Measurements from ENCODE around the gene EGLN1. TPM values are rescaled to one million over a fixed set of nuclear protein-coding genes. Genes with fewer than 3 reads are reported as not detected.

Gene EGLN1
- total RNA-seq, 4 donors from 2014 or later, result 42.5 to 67.5 (median 56.7) TPM

DNA sequence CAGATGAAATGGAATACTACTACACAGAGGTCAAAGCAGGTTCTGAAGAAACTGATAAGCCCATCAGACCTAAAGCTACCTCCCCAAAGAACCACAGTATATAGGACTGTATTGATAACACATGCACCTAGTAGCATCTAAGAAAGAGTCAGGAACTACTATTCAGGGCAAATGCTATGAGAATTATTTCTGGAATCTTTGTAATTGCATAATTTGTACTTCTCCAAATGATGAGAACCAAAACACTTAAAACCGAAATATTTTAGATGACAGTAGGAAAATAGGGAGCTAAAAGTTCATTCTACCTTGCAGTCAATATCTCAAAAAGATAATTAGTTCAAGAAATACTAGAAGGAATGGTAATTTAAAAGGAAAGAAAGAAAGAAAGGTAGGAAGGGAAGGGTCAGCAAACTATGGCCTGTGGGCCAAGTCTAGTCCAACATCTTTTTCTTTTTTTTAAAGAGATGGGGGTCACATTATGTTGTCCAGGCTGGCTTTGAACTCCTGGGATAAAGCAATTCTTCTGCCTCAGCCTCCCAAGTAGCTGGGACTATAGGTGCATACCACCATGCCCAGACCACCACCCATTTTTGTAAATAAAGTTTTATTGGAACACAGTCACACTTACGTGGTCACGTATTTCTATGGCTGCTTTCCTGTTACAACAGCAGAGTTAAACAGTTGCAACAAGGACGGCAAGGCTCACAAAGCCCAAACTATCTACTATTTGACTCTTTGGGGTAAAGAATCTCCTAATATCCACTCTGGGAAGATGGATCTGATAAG lies 24.0 kb downstream of the EGLN1 start:
- WGBS, 2 donors (ENCODE audit: low coverage in 1 of 2), result 67 to 89% methylated on average over 4 of the region's 4 CpGs
- Histone ChIP-seq H3K4me3 (no peak overlapping the region), H3K27ac (no peak overlapping the region), H3K27me3 (no peaks in the 10 kb centered on the region), H3K9me3 (no peaks in the 10 kb centered on the region), H3K4me1 (peaks cover 7 to 81% (median 12%) of the 10 kb centered on the region in 3 donors), H3K36me3 (no peaks in the 10 kb centered on the region)
- no peak for ATAC-seq
- TF ChIP-seq POLR2A (IDR thresholded peaks at IDR 0.05) (no peak), POLR2AphosphoS5 (IDR thresholded peaks at IDR 0.05) (no peak), EP300 (IDR thresholded peaks at IDR 0.05) (no peak)
- TF ChIP-seq, protein P1, sequence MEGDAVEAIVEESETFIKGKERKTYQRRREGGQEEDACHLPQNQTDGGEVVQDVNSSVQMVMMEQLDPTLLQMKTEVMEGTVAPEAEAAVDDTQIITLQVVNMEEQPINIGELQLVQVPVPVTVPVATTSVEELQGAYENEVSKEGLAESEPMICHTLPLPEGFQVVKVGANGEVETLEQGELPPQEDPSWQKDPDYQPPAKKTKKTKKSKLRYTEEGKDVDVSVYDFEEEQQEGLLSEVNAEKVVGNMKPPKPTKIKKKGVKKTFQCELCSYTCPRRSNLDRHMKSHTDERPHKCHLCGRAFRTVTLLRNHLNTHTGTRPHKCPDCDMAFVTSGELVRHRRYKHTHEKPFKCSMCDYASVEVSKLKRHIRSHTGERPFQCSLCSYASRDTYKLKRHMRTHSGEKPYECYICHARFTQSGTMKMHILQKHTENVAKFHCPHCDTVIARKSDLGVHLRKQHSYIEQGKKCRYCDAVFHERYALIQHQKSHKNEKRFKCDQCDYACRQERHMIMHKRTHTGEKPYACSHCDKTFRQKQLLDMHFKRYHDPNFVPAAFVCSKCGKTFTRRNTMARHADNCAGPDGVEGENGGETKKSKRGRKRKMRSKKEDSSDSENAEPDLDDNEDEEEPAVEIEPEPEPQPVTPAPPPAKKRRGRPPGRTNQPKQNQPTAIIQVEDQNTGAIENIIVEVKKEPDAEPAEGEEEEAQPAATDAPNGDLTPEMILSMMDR (IDR thresholded peaks at IDR 0.05), result no peak

DNA sequence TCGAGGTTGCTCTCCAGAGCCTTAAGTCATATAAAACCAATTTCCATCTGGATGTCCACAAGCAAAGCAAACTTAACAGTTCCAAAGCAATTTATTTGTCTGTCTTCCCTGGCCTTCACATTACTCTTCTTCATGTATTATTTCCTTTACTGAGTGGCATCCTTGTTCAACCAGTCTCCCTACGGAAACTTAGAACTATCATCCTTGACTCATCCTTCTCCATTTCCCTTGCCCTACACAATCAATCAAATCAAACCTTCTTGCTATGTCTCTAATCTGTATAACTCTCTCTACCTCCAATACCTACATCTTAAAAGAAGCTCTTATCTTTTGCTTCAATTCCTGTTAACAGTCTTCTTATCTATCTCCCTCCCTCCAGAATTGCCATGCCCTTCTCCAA lies 25.4 kb downstream of the EGLN1 start:
- 92% methylated on average over 2 of the region's 2 CpGs for WGBS, 2 donors (ENCODE audit: low coverage in 1 of 2)
- peak overlapping the region in 2 of 4 donors; percentile 54 to 69 for H3K27ac ChIP-seq
- H3K4me3 ChIP-seq, result no peak overlapping the region
- no peaks in the 10 kb centered on the region for H3K27me3 ChIP-seq
- ATAC-seq, result no peak
- TF ChIP-seq EP300 (IDR thresholded peaks at IDR 0.05) (no peak), POLR2AphosphoS5 (IDR thresholded peaks at IDR 0.05) (no peak), POLR2A (IDR thresholded peaks at IDR 0.05) (no peak)
- TF ChIP-seq, protein P1 (IDR thresholded peaks at IDR 0.05), result no peak
- H3K4me1 ChIP-seq, result peaks cover 7 to 86% (median 12%) of the 10 kb centered on the region in 3 donors
- no peaks in the 10 kb centered on the region for H3K36me3 ChIP-seq
- H3K9me3 ChIP-seq, result no peaks in the 10 kb centered on the region

- ATAC-seq, result no peak
- H3K4me1 ChIP-seq, result peaks cover 7 to 80% (median 12%) of the 10 kb centered on the region in 3 donors
Measured at GRCh38 chr1:231395998-231396390, 26.1 kb downstream of the EGLN1 start.

DNA sequence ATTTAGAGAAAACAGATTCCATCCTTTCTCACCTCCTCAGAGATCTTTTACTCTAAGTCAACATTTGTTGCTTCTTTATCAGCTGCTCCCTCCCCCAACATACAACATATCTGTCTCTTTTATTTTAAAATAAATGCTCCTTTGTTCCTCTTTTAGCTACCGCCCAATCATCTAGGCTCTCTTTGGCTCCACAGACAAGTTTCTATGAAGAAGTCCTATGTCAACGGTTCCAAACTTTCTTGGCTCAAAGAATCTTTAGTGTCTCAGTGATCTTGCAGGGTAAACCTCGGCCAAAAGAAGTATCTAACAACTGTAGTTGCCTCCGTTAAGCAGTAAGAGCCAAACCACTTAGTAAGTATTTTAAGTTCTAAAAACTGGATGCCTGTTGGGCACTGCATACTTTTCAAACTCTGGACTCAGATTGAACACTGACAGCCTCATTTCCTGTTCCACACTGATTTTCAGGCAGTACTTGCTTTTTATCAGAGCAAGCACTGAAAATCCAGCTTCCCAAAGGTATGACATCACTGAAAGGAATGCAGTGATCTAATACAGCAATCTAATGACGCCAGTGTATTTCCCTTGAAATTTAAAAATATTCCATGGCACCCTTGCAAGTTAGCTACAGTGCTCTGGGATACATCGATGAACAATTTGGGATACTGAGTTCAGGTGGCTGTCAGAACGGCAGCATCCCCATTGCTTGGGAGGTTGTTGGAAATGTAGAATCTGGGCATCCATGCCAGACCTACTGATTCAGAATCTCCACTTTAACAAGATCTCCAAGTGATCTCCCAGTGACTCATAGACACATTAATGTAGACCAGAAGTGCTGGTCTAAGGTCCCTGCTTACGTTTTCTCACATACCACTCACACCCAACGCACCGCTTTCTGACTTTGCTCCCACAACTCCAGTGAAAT lies 26.8 kb downstream of the EGLN1 start:
- Histone ChIP-seq H3K4me1 (peaks cover 7 to 75% (median 12%) of the 10 kb centered on the region in 3 donors), H3K36me3 (no peaks in the 10 kb centered on the region), H3K27me3 (no peaks in the 10 kb centered on the region), H3K27ac (peak overlapping the region; percentile 29 to 71 (median 62)), H3K4me3 (no peak overlapping the region), H3K9me3 (no peaks in the 10 kb centered on the region)
- ATAC-seq, result peak; percentile 91
- TF ChIP-seq, protein P1 (IDR thresholded peaks at IDR 0.05), result no peak
- TF ChIP-seq POLR2AphosphoS5 (IDR thresholded peaks at IDR 0.05) (peak; percentile 61), POLR2A (IDR thresholded peaks at IDR 0.05) (no peak), EP300 (IDR thresholded peaks at IDR 0.05) (no peak)
- WGBS, 2 donors (ENCODE audit: low coverage in 1 of 2), result 14 to 33% methylated on average over 9 to 10 of the region's 10 CpGs

More at GRCh38 chr1:231395998-231396390, 26.1 kb downstream of the EGLN1 start:
- Histone ChIP-seq H3K27me3 (no peaks in the 10 kb centered on the region), H3K9me3 (no peaks in the 10 kb centered on the region), H3K4me3 (no peak overlapping the region), H3K36me3 (no peaks in the 10 kb centered on the region), H3K27ac (peak overlapping the region in 3 of 4 donors; percentile 54 to 71 (median 69))
- WGBS, 2 donors (ENCODE audit: low coverage in 1 of 2), result 76 to 88% methylated on average over 2 to 4 of the region's 4 CpGs
- no peak for TF ChIP-seq POLR2AphosphoS5 (IDR thresholded peaks at IDR 0.05)
- TF ChIP-seq EP300 (IDR thresholded peaks at IDR 0.05), result no peak
- TF ChIP-seq, protein P1 (IDR thresholded peaks at IDR 0.05), result no peak
- TF ChIP-seq POLR2A (IDR thresholded peaks at IDR 0.05), result no peak

Measured in gastroesophageal sphincter (tissue), 4 donors.